MM.1S (cell line): ENCODE data around the gene ST3GAL4.

ENCODE experiments used
- CTCF ChIP-seq: fragments of 300-600 bp; sonication (generic); IDR thresholded peaks from 2 replicates; pipeline ENCODE4 v1.5.1; 2016; ENCODE audit warnings: antibody characterized with exemption, low read length, mixed read lengths
- EZH2 ChIP-seq: fragments of 300-600 bp; sonication (generic); optimal IDR thresholded peaks from 2 replicates; pipeline ENCODE3; 2017; ENCODE audit warnings: low read depth, mild to moderate bottlenecking, antibody characterized with exemption, low read length, mixed read lengths
- EZH2phosphoT487 ChIP-seq: fragments of 300-600 bp; sonication (generic); IDR thresholded peaks from 2 replicates; pipeline ENCODE4 v1.6.1; 2018; ENCODE audit warnings: antibody characterized with exemption, low read length

- TF ChIP-seq CTCF (no peak), EZH2 (no peak), EZH2phosphoT487 (no peak)
Observed at GRCh38 chr11:126409620-126409985, 54.1 kb downstream of the ST3GAL4 start.
